ENCODE measurements around the gene CLIC6.

- TF ChIP-seq EZH2 (IDR thresholded peaks at IDR 0.05; ENCODE audit: low read length, unreplicated experiment) (no peak), EZH2phosphoT487 (IDR thresholded peaks at IDR 0.05; ENCODE audit: borderline replicate concordance, low read length) (no peak)
- TF ChIP-seq, protein P1, sequence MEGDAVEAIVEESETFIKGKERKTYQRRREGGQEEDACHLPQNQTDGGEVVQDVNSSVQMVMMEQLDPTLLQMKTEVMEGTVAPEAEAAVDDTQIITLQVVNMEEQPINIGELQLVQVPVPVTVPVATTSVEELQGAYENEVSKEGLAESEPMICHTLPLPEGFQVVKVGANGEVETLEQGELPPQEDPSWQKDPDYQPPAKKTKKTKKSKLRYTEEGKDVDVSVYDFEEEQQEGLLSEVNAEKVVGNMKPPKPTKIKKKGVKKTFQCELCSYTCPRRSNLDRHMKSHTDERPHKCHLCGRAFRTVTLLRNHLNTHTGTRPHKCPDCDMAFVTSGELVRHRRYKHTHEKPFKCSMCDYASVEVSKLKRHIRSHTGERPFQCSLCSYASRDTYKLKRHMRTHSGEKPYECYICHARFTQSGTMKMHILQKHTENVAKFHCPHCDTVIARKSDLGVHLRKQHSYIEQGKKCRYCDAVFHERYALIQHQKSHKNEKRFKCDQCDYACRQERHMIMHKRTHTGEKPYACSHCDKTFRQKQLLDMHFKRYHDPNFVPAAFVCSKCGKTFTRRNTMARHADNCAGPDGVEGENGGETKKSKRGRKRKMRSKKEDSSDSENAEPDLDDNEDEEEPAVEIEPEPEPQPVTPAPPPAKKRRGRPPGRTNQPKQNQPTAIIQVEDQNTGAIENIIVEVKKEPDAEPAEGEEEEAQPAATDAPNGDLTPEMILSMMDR (conservative IDR thresholded peaks at IDR 0.05; ENCODE audit: low read depth, low read length): no peak
Observed at GRCh38 chr21:34734696-34735095, 65.9 kb downstream of the CLIC6 start.
